GM06990 (cell line): ENCODE data around the gene C1orf146.
"Not testable (repeated sequence)": the region's sequence is repeated elsewhere in the genome, so short reads cannot be mapped to it uniquely, and the experiment has no call there.

Experiments used
- DNase-seq: peaks from one replicate; pipeline ENCODE4 v3.0.0-alpha.2; 2011; ENCODE audit not compliant: insufficient read length; ENCODE audit errors: extremely low read depth
- H3K27me3 ChIP-seq: replicated peaks from 2 replicates; pipeline ENCODE4 v1.6.0; 2011; ENCODE audit warnings: low read length; ENCODE audit not compliant: control insufficient read depth, insufficient read depth
- H3K36me3 ChIP-seq: 2 replicates; pipeline ENCODE4 v1.5.1; 2011; ENCODE audit warnings: low read length; ENCODE audit not compliant: control insufficient read depth, insufficient read depth
- H3K4me3 ChIP-seq: replicated peaks from 2 replicates; pipeline ENCODE4 v1.5.1; 2011; ENCODE audit warnings: low read depth, mild to moderate bottlenecking, control low read depth, low read length
- CTCF ChIP-seq: IDR thresholded peaks from 2 replicates; pipeline ENCODE4 v1.5.1; 2011; ENCODE audit warnings: low read length, control low read depth, mild to moderate bottlenecking, inconsistent platforms; ENCODE audit not compliant: insufficient read depth, poor library complexity, severe bottlenecking

Gene C1orf146

GRCh38 chr1:92230736-92231135 lies 13.0 kb downstream of the C1orf146 start:
- no peak for TF ChIP-seq CTCF
- no peak overlapping the region for H3K4me3 ChIP-seq
- H3K27me3 ChIP-seq, result no peaks in the 10 kb centered on the region
- no peak for DNase-seq
- no peaks in the 10 kb centered on the region for H3K36me3 ChIP-seq

GRCh38 chr1:92240034-92240433 lies 22.3 kb downstream of the C1orf146 start:
- no peak for TF ChIP-seq CTCF
- no peaks in the 10 kb centered on the region for H3K27me3 ChIP-seq
- H3K36me3 ChIP-seq, result no peaks in the 10 kb centered on the region
- no peak overlapping the region for H3K4me3 ChIP-seq
- DNase-seq, result no peak

GRCh38 chr1:92244376-92244775 lies 26.7 kb downstream of the C1orf146 start:
- TF ChIP-seq CTCF, result no peak
- Histone ChIP-seq H3K36me3 (peaks cover 3% of the 10 kb centered on the region; the same call in 1 of the 2 replicates), H3K4me3 (no peak overlapping the region), H3K27me3 (no peaks in the 10 kb centered on the region)
- DNase-seq, result no peak

- H3K36me3 ChIP-seq, H3K27me3 ChIP-seq, DNase-seq, H3K4me3 ChIP-seq: not testable (repeated sequence)
Observed at GRCh38 chr1:92254714-92255113, 37.0 kb downstream of the C1orf146 start.

GRCh38 chr1:92259350-92259749 lies 41.6 kb downstream of the C1orf146 start:
- H3K36me3 ChIP-seq, result no peaks in the 10 kb centered on the region; the same call in none of the 2 replicates

GRCh38 chr1:92262516-92262915 lies 44.8 kb downstream of the C1orf146 start:
- no peak for TF ChIP-seq CTCF
- no peaks in the 10 kb centered on the region for H3K27me3 ChIP-seq
- no peak overlapping the region for H3K4me3 ChIP-seq
- H3K36me3 ChIP-seq, result no peaks in the 10 kb centered on the region; the same call in none of the 2 replicates
- DNase-seq, result no peak

More at GRCh38 chr1:92259350-92259749, 41.6 kb downstream of the C1orf146 start:
- Histone ChIP-seq H3K4me3 (no peak overlapping the region), H3K27me3 (no peaks in the 10 kb centered on the region)
- no peak for DNase-seq
- no peak for TF ChIP-seq CTCF
